AG09319 (cell line): ENCODE measurements around the gene KCNK15.

ENCODE experiments used
- DNase-seq: peaks from one replicate; pipeline ENCODE4 v3.0.0-alpha.2; 2010; ENCODE audit warnings: low read depth; ENCODE audit errors: extremely low read depth
- TF ChIP-seq, protein P1 (sequence below): IDR thresholded peaks from 2 replicates; pipeline ENCODE4 v1.5.1; 2011; ENCODE audit warnings: low read depth, mild to moderate bottlenecking, inconsistent platforms, low read length, moderate library complexity

The KCNK15 gene

GRCh38 chr20:44709380-44709779 lies 36.3 kb upstream of the KCNK15 start:
- DNase-seq: no peak
- TF ChIP-seq, protein P1, sequence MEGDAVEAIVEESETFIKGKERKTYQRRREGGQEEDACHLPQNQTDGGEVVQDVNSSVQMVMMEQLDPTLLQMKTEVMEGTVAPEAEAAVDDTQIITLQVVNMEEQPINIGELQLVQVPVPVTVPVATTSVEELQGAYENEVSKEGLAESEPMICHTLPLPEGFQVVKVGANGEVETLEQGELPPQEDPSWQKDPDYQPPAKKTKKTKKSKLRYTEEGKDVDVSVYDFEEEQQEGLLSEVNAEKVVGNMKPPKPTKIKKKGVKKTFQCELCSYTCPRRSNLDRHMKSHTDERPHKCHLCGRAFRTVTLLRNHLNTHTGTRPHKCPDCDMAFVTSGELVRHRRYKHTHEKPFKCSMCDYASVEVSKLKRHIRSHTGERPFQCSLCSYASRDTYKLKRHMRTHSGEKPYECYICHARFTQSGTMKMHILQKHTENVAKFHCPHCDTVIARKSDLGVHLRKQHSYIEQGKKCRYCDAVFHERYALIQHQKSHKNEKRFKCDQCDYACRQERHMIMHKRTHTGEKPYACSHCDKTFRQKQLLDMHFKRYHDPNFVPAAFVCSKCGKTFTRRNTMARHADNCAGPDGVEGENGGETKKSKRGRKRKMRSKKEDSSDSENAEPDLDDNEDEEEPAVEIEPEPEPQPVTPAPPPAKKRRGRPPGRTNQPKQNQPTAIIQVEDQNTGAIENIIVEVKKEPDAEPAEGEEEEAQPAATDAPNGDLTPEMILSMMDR: no peak

DNA sequence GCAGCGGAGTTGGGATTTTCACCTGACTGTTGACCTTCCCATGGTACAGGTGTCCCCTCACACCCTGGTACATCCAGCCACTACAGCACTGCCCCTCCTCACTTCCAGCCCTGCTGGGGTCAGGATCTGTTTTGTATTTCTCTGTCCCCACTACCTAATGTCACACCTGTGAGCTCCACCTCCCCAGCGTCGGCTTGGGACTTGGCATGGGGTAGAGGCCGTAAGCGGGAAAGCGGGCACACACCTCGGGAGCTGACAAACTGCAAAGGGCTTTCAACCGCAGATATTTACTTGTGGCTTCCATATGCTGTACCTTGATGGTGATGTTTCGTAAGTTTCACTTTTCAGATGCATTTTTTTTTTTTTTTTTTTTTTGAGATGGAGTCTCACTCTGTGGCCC lies 35.9 kb upstream of the KCNK15 start:
- no peak for DNase-seq
- TF ChIP-seq, protein P1: no peak

GRCh38 chr20:44711237-44711636 lies 34.4 kb upstream of the KCNK15 start:
- TF ChIP-seq, protein P1: no peak
- DNase-seq: no peak

- TF ChIP-seq, protein P1: no peak
Measured at GRCh38 chr20:44714102-44714700, 31.5 kb upstream of the KCNK15 start.

GRCh38 chr20:44714701-44715498 lies 30.8 kb upstream of the KCNK15 start, which contains the start of gene CCN5:
Gene CCN5, plus strand, starts transcription at chr20:44715369. Its CDS starts 22 bp downstream, at chr20:44715391.
- TF ChIP-seq, protein P1: no peak
- no peak for DNase-seq

More at GRCh38 chr20:44714102-44714700, 31.5 kb upstream of the KCNK15 start:
- DNase-seq: no peak

- TF ChIP-seq, protein P1: no peak
- no peak for DNase-seq
Measured at GRCh38 chr20:44715499-44716308, 30.0 kb upstream of the KCNK15 start.
